WTC11 (cell line): ENCODE results near the gene NRG2. TPM values are rescaled to one million over a fixed set of nuclear protein-coding genes. Genes with fewer than 3 reads are reported as not detected.

Experiments used
- ATAC-seq: fragments of 200-7000 bp; cut with Tn5 transposase; 2 replicates; pipeline ENCODE4 v1.10.0; 2021; ENCODE audit warnings: mild to moderate bottlenecking, moderate library complexity
- CTCF ChIA-PET: fragments of 300-600 bp; sonication (Branson Sonifier 250); formaldehyde crosslinking; loops from one replicate; lab custom pipeline; 2021; ENCODE audit warnings: antibody characterized with exemption; lab: Charles Lee
- POLR2A ChIA-PET: fragments of 350-600 bp; sonication (Branson Sonifier 250); formaldehyde crosslinking; loops from one replicate; lab custom pipeline; 2021; ENCODE audit warnings: antibody characterized with exemption; lab: Charles Lee
- DNase-seq: peaks from one replicate; pipeline ENCODE4 v3.0.0; 2021; ENCODE audit warnings: low spot score
- H3K27ac Mint-ChIP-seq: 2 replicates; pipeline ENCODE4 v1.8.0; 2021; ENCODE audit warnings: mixed read lengths
- H3K27me3 Mint-ChIP-seq: 2 replicates; pipeline ENCODE4 v1.8.0; 2021; ENCODE audit warnings: low read depth, mild to moderate bottlenecking, moderate library complexity, mixed read lengths
- H3K36me3 Mint-ChIP-seq: 2 replicates; pipeline ENCODE4 v1.8.0; 2021; ENCODE audit warnings: mixed read lengths
- H3K4me1 Mint-ChIP-seq: 2 replicates; pipeline ENCODE4 v1.8.0; 2022; ENCODE audit warnings: mixed read lengths
- H3K4me3 Mint-ChIP-seq: 2 replicates; pipeline ENCODE4 v1.8.0; 2021; ENCODE audit warnings: mild to moderate bottlenecking, moderate library complexity, mixed read lengths
- H3K9me3 Mint-ChIP-seq: 2 replicates; pipeline ENCODE4 v1.8.0; 2021; ENCODE audit warnings: mixed read lengths
- AR ChIP-seq: fragments of 250-450 bp; sonication (Bioruptor Pico); IDR thresholded peaks from 2 replicates; pipeline ENCODE4 v1.9.0; 2021; ENCODE audit warnings: mild to moderate bottlenecking
- ARID4B ChIP-seq: sonication (generic); formaldehyde crosslinking; IDR thresholded peaks from 2 replicates; pipeline ENCODE4 v1.8.0; 2023; ENCODE audit warnings: missing genetic modification reagents, mild to moderate bottlenecking, borderline replicate concordance
- ATF1 ChIP-seq: sonication (generic); formaldehyde crosslinking; IDR thresholded peaks from 2 replicates; pipeline ENCODE4 v1.8.1; 2023; ENCODE audit warnings: mild to moderate bottlenecking, moderate library complexity, missing genetic modification reagents
- ATF2 ChIP-seq: sonication (generic); formaldehyde crosslinking; IDR thresholded peaks from 2 replicates; pipeline ENCODE4 v1.8.1; 2022; ENCODE audit warnings: low read depth, missing genetic modification reagents, borderline replicate concordance
- ATF3 ChIP-seq: sonication (generic); formaldehyde crosslinking; conservative IDR thresholded peaks from 2 replicates; pipeline ENCODE4 v1.8.1; 2022; ENCODE audit warnings: mild to moderate bottlenecking, missing genetic modification reagents
- CDX4 ChIP-seq: fragments of 250-450 bp; sonication (Bioruptor Pico); IDR thresholded peaks from 2 replicates; pipeline ENCODE4 v1.9.0; 2021; ENCODE audit warnings: moderate library complexity, mild to moderate bottlenecking, inconsistent platforms, borderline replicate concordance
- CREM ChIP-seq: sonication (generic); formaldehyde crosslinking; IDR thresholded peaks from 2 replicates; pipeline ENCODE4 v1.8.1; 2022; ENCODE audit warnings: mild to moderate bottlenecking, missing genetic modification reagents, moderate library complexity
- ESRRA ChIP-seq: sonication (generic); formaldehyde crosslinking; IDR thresholded peaks from 2 replicates; pipeline ENCODE4 v1.8.1; 2022; ENCODE audit warnings: mild to moderate bottlenecking, missing genetic modification reagents, borderline replicate concordance
- FOXJ3 ChIP-seq: sonication (generic); formaldehyde crosslinking; IDR thresholded peaks from 2 replicates; pipeline ENCODE4 v1.9.0; 2021; ENCODE audit warnings: missing genetic modification reagents, mild to moderate bottlenecking, borderline replicate concordance
- GRHL2 ChIP-seq: fragments of 250-450 bp; sonication (Bioruptor Pico); IDR thresholded peaks from 2 replicates; pipeline ENCODE4 v1.8.0; 2022; ENCODE audit warnings: mild to moderate bottlenecking, moderate library complexity; ENCODE audit not compliant: insufficient replicate concordance, severe bottlenecking
- IRF1 ChIP-seq: sonication (generic); formaldehyde crosslinking; IDR thresholded peaks from 2 replicates; pipeline ENCODE4 v1.8.0; 2023; ENCODE audit warnings: missing genetic modification reagents
- JAZF1 ChIP-seq: fragments of 250-450 bp; sonication (Bioruptor Pico); IDR thresholded peaks from 2 replicates; pipeline ENCODE4 v1.9.0; 2021; ENCODE audit warnings: moderate library complexity, mild to moderate bottlenecking, inconsistent platforms
- JUN ChIP-seq: sonication (generic); formaldehyde crosslinking; IDR thresholded peaks from 2 replicates; pipeline ENCODE4 v1.8.0; 2023; ENCODE audit warnings: mild to moderate bottlenecking, missing genetic modification reagents
- MXD4 ChIP-seq: fragments of 250-450 bp; sonication (Bioruptor Pico); IDR thresholded peaks from 2 replicates; pipeline ENCODE4 v1.8.0; 2021; ENCODE audit warnings: mild to moderate bottlenecking, moderate library complexity, borderline replicate concordance
- NR3C1 ChIP-seq: sonication (generic); formaldehyde crosslinking; conservative IDR thresholded peaks from 2 replicates; pipeline ENCODE4 v1.8.1; 2023; ENCODE audit warnings: low read depth, mild to moderate bottlenecking, missing genetic modification reagents
- PRDM15 ChIP-seq: sonication (generic); formaldehyde crosslinking; IDR thresholded peaks from 2 replicates; pipeline ENCODE4 v1.8.0; 2022; ENCODE audit warnings: missing genetic modification reagents
- TCF7 ChIP-seq: sonication (generic); formaldehyde crosslinking; IDR thresholded peaks from 2 replicates; pipeline ENCODE4 v1.8.0; 2022; ENCODE audit warnings: mild to moderate bottlenecking, low read depth, missing genetic modification reagents, moderate library complexity
- TP53 ChIP-seq: sonication (generic); formaldehyde crosslinking; IDR thresholded peaks from 2 replicates; pipeline ENCODE4 v1.8.1; 2023; ENCODE audit warnings: mild to moderate bottlenecking, missing genetic modification reagents
- ZNF232 ChIP-seq: sonication (generic); formaldehyde crosslinking; IDR thresholded peaks from 2 replicates; pipeline ENCODE4 v1.8.0; 2022; ENCODE audit warnings: mild to moderate bottlenecking, missing genetic modification reagents
- ZNF396 ChIP-seq: fragments of 250-450 bp; sonication (Bioruptor Pico); IDR thresholded peaks from 2 replicates; pipeline ENCODE4 v1.8.0; 2021; ENCODE audit warnings: mild to moderate bottlenecking, moderate library complexity, borderline replicate concordance
- ZNF671 ChIP-seq: fragments of 250-450 bp; sonication (Bioruptor Pico); IDR thresholded peaks from 2 replicates; pipeline ENCODE4 v1.8.0; 2021; ENCODE audit warnings: mild to moderate bottlenecking
- total RNA-seq: library from RNA; stranded (reverse); gene quantifications from 3 replicates; pipeline ENCODE4 v1.2.3, GENCODE V29; 2021

The NRG2 gene
- total RNA-seq, 1 experiment from 2014 or later, result 0.44 TPM

- no peak overlapping the region for H3K4me3 Mint-ChIP-seq
- peaks cover 3% of the 10 kb centered on the region; the same call in 1 of the 2 replicates for H3K9me3 Mint-ChIP-seq
- ATAC-seq (no peak), DNase-seq (no peak)
- H3K27me3 Mint-ChIP-seq, result no peaks in the 10 kb centered on the region; the same call in 1 of the 2 replicates
- peaks cover 27% of the 10 kb centered on the region for H3K4me1 Mint-ChIP-seq
- ChIA-PET POLR2A (no interaction called here), CTCF (interaction anchor here (0.8 to 5.6 kb wide), 2 partner anchors 10 to 183 kb away, joined by 3 to 95 read pairs; no protein-coding TSS in a partner anchor)
- H3K36me3 Mint-ChIP-seq, result no peaks in the 10 kb centered on the region
- TF ChIP-seq JAZF1 (CRISPR knock-in tag) (no peak), ATF1 (no peak), TP53 (CRISPR knock-in tag) (no peak), ESRRA (CRISPR knock-in tag) (no peak), ATF2 (CRISPR knock-in tag) (no peak), ZNF232 (CRISPR knock-in tag) (no peak), GRHL2 (CRISPR knock-in tag) (no peak), MXD4 (CRISPR knock-in tag) (no peak), CREM (CRISPR knock-in tag) (no peak), ARID4B (CRISPR knock-in tag) (no peak), FOXJ3 (CRISPR knock-in tag) (no peak), JUN (CRISPR knock-in tag) (no peak), CDX4 (no peak), IRF1 (CRISPR knock-in tag) (no peak), NR3C1 (CRISPR knock-in tag) (no peak), TCF7 (CRISPR knock-in tag) (no peak), ZNF396 (CRISPR knock-in tag) (no peak)
- H3K27ac Mint-ChIP-seq, result no peak overlapping the region
Observed at GRCh38 chr5:139958432-139959148, 84.5 kb downstream of the NRG2 start.

- no peak for DNase-seq
- Mint-ChIP-seq H3K4me3 (no peak overlapping the region), H3K4me1 (peaks cover 33% of the 10 kb centered on the region), H3K9me3 (peaks cover 3% of the 10 kb centered on the region; the same call in 1 of the 2 replicates), H3K36me3 (no peaks in the 10 kb centered on the region), H3K27me3 (no peaks in the 10 kb centered on the region), H3K27ac (no peak overlapping the region)
- ATAC-seq, result no peak
- CTCF ChIA-PET, result interaction anchor here (1.0 to 5.6 kb wide), 5 partner anchors 12 to 191 kb away, joined by 3 to 95 read pairs (median 8); no protein-coding TSS in a partner anchor
- POLR2A ChIA-PET, result no interaction called here
- TF ChIP-seq ZNF671 (CRISPR knock-in tag) (no peak), ATF3 (CRISPR knock-in tag) (no peak), AR (CRISPR knock-in tag) (no peak), PRDM15 (no peak)
Observed at GRCh38 chr5:139956342-139956741, 86.8 kb downstream of the NRG2 start.
